Measurements from ENCODE around the gene LZTR1.
A peak's percentile ranks its signal among the peaks of the same experiment; 100 is the strongest.

Gene LZTR1

GRCh38 chr22:20960609-20961008, 21.5 kb upstream of the LZTR1 start:
- H3K9ac ChIP-seq (ENCODE audit: low read length), result no peak overlapping the region
- peaks cover 52% of the 10 kb centered on the region for H3K27me3 ChIP-seq (ENCODE audit: control insufficient read depth, insufficient read depth, low read length)
- H3K27ac ChIP-seq (ENCODE audit: low read depth, low read length), result no peak overlapping the region
- H3K9me3 ChIP-seq (ENCODE audit: control insufficient read depth, insufficient read depth, low read depth, low read length), result no peaks in the 10 kb centered on the region
- H3K4me3 ChIP-seq (ENCODE audit: low read depth, low read length), result no peak overlapping the region
- peaks cover 11% of the 10 kb centered on the region for H3K4me1 ChIP-seq (ENCODE audit: control insufficient read depth, insufficient read depth, low read length)
- H3K36me3 ChIP-seq (ENCODE audit: control insufficient read depth, insufficient read depth, low read length), result no peaks in the 10 kb centered on the region

GRCh38 chr22:20962491-20962945, 19.6 kb upstream of the LZTR1 start:
- Histone ChIP-seq H3K27ac (ENCODE audit: low read depth, low read length) (no peak overlapping the region), H3K9ac (ENCODE audit: low read length) (no peak overlapping the region), H3K9me3 (ENCODE audit: control insufficient read depth, insufficient read depth, low read depth, low read length) (no peaks in the 10 kb centered on the region), H3K4me3 (ENCODE audit: low read depth, low read length) (no peak overlapping the region), H3K4me1 (ENCODE audit: control insufficient read depth, insufficient read depth, low read length) (peaks cover 6% of the 10 kb centered on the region), H3K27me3 (ENCODE audit: control insufficient read depth, insufficient read depth, low read length) (peaks cover 61% of the 10 kb centered on the region), H3K36me3 (ENCODE audit: control insufficient read depth, insufficient read depth, low read length) (no peaks in the 10 kb centered on the region)

GRCh38 chr22:20963201-20964052, 18.7 kb upstream of the LZTR1 start:
- H3K27ac ChIP-seq (ENCODE audit: low read depth, low read length), result no peak overlapping the region

GRCh38 chr22:20964090-20964798, 17.9 kb upstream of the LZTR1 start:
- Histone ChIP-seq H3K4me1 (ENCODE audit: control insufficient read depth, insufficient read depth, low read length) (peaks cover 13% of the 10 kb centered on the region), H3K36me3 (ENCODE audit: control insufficient read depth, insufficient read depth, low read length) (no peaks in the 10 kb centered on the region), H3K27me3 (ENCODE audit: control insufficient read depth, insufficient read depth, low read length) (peaks cover 68% of the 10 kb centered on the region), H3K4me3 (ENCODE audit: low read depth, low read length) (peak overlapping the region; percentile 42), H3K9ac (ENCODE audit: low read length) (no peak overlapping the region), H3K27ac (ENCODE audit: low read depth, low read length) (no peak overlapping the region), H3K9me3 (ENCODE audit: control insufficient read depth, insufficient read depth, low read depth, low read length) (no peaks in the 10 kb centered on the region)

More at GRCh38 chr22:20963201-20964052, 18.7 kb upstream of the LZTR1 start:
- Histone ChIP-seq H3K36me3 (ENCODE audit: control insufficient read depth, insufficient read depth, low read length) (no peaks in the 10 kb centered on the region), H3K27me3 (ENCODE audit: control insufficient read depth, insufficient read depth, low read length) (peaks cover 63% of the 10 kb centered on the region), H3K4me3 (ENCODE audit: low read depth, low read length) (no peak overlapping the region), H3K4me1 (ENCODE audit: control insufficient read depth, insufficient read depth, low read length) (peaks cover 13% of the 10 kb centered on the region), H3K9me3 (ENCODE audit: control insufficient read depth, insufficient read depth, low read depth, low read length) (no peaks in the 10 kb centered on the region), H3K9ac (ENCODE audit: low read length) (no peak overlapping the region)

- H3K4me3 ChIP-seq (ENCODE audit: low read depth, low read length), result peak overlapping the region; percentile 42
- H3K4me1 ChIP-seq (ENCODE audit: control insufficient read depth, insufficient read depth, low read length), result peaks cover 13% of the 10 kb centered on the region
- H3K27me3 ChIP-seq (ENCODE audit: control insufficient read depth, insufficient read depth, low read length), result peaks cover 72% of the 10 kb centered on the region
- no peaks in the 10 kb centered on the region for H3K9me3 ChIP-seq (ENCODE audit: control insufficient read depth, insufficient read depth, low read depth, low read length)
- no peaks in the 10 kb centered on the region for H3K36me3 ChIP-seq (ENCODE audit: control insufficient read depth, insufficient read depth, low read length)
- H3K27ac ChIP-seq (ENCODE audit: low read depth, low read length), result no peak overlapping the region
- H3K9ac ChIP-seq (ENCODE audit: low read length), result no peak overlapping the region
Measured at GRCh38 chr22:20964799-20965103, 17.3 kb upstream of the LZTR1 start.

- Histone ChIP-seq H3K36me3 (ENCODE audit: control insufficient read depth, insufficient read depth, low read length) (no peaks in the 10 kb centered on the region), H3K4me1 (ENCODE audit: control insufficient read depth, insufficient read depth, low read length) (peaks cover 13% of the 10 kb centered on the region), H3K27me3 (ENCODE audit: control insufficient read depth, insufficient read depth, low read length) (peaks cover 78% of the 10 kb centered on the region), H3K9me3 (ENCODE audit: control insufficient read depth, insufficient read depth, low read depth, low read length) (no peaks in the 10 kb centered on the region), H3K27ac (ENCODE audit: low read depth, low read length) (no peak overlapping the region), H3K9ac (ENCODE audit: low read length) (no peak overlapping the region), H3K4me3 (ENCODE audit: low read depth, low read length) (peak overlapping the region; percentile 51)
Measured at GRCh38 chr22:20965104-20965887, 16.8 kb upstream of the LZTR1 start.

GRCh38 chr22:20965888-20966855, 15.9 kb upstream of the LZTR1 start:
- Histone ChIP-seq H3K27me3 (ENCODE audit: control insufficient read depth, insufficient read depth, low read length) (peaks cover 84% of the 10 kb centered on the region), H3K4me3 (ENCODE audit: low read depth, low read length) (no peak overlapping the region), H3K36me3 (ENCODE audit: control insufficient read depth, insufficient read depth, low read length) (no peaks in the 10 kb centered on the region), H3K9ac (ENCODE audit: low read length) (no peak overlapping the region), H3K4me1 (ENCODE audit: control insufficient read depth, insufficient read depth, low read length) (peaks cover 13% of the 10 kb centered on the region), H3K27ac (ENCODE audit: low read depth, low read length) (no peak overlapping the region), H3K9me3 (ENCODE audit: control insufficient read depth, insufficient read depth, low read depth, low read length) (no peaks in the 10 kb centered on the region)

- no peak within 1 kb of the TSS for H3K27ac ChIP-seq (ENCODE audit: low read depth, low read length)
- H3K4me1 ChIP-seq (ENCODE audit: control insufficient read depth, insufficient read depth, low read length), result peaks cover 13% of the 10 kb centered on the region
- H3K27me3 ChIP-seq (ENCODE audit: control insufficient read depth, insufficient read depth, low read length), result peaks cover 88% of the 10 kb centered on the region
Measured at GRCh38 chr22:20966883-20967696, 15.0 kb upstream of the LZTR1 start, which contains the start of gene AIFM3. Gene AIFM3 (plus strand): TSS chr22:20967255. CDS start chr22:20967945, 690 bp downstream.

GRCh38 chr22:20967697-20968211, 14.3 kb upstream of the LZTR1 start:
- Histone ChIP-seq H3K36me3 (ENCODE audit: control insufficient read depth, insufficient read depth, low read length) (no peaks in the 10 kb centered on the region), H3K27ac (ENCODE audit: low read depth, low read length) (no peak overlapping the region), H3K4me3 (ENCODE audit: low read depth, low read length) (peak overlapping the region; percentile 34; the same call in 1 of the 2 replicates), H3K27me3 (ENCODE audit: control insufficient read depth, insufficient read depth, low read length) (peaks cover 83% of the 10 kb centered on the region), H3K9ac (ENCODE audit: low read length) (no peak overlapping the region), H3K4me1 (ENCODE audit: control insufficient read depth, insufficient read depth, low read length) (peaks cover 13% of the 10 kb centered on the region), H3K9me3 (ENCODE audit: control insufficient read depth, insufficient read depth, low read depth, low read length) (no peaks in the 10 kb centered on the region)

More at GRCh38 chr22:20966883-20967696, 15.0 kb upstream of the LZTR1 start, which contains the start of gene AIFM3:
- Histone ChIP-seq H3K36me3 (ENCODE audit: control insufficient read depth, insufficient read depth, low read length) (no peaks in the 10 kb centered on the region), H3K4me3 (ENCODE audit: low read depth, low read length) (peak within 1 kb of the TSS; percentile 34; the same call in 1 of the 2 replicates), H3K9ac (ENCODE audit: low read length) (no peak within 1 kb of the TSS), H3K9me3 (ENCODE audit: control insufficient read depth, insufficient read depth, low read depth, low read length) (no peaks in the 10 kb centered on the region)

Data from HUES6 (cell line).